Measurements from ENCODE around the gene SMAD2. TPM values are rescaled to one million over a fixed set of nuclear protein-coding genes. Genes with fewer than 3 reads are reported as not detected.
"Not testable (repeated sequence)": the region's sequence is repeated elsewhere in the genome, so short reads cannot be mapped to it uniquely, and the experiment has no call there.

The SMAD2 gene
- total RNA-seq, 2 donors from 2014 or later, result 94.1 to 109 TPM

DNA sequence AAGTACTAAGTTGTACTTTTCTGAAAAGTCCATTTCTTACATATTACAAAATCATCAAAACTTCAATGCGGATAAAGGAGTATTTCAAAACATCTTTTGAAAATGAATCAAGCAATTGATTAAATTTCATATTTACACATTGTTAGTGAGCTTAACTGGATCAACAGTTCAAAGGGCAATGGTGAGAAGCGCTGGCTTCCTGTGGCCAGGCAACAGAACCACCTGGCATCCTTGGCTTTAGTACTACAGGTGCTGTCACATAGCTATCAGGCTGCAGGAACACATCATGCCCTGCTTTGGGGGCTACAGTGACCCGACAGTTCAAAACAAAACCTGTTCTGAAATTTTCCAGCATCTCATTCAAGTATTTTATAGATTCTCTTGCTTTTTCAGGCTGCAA is 59.2 kb downstream of the SMAD2 start:
- ATAC-seq (no peak), DNase-seq (no peak)
- intact Hi-C loops (cut with DNase I), result no loop called here

DNA sequence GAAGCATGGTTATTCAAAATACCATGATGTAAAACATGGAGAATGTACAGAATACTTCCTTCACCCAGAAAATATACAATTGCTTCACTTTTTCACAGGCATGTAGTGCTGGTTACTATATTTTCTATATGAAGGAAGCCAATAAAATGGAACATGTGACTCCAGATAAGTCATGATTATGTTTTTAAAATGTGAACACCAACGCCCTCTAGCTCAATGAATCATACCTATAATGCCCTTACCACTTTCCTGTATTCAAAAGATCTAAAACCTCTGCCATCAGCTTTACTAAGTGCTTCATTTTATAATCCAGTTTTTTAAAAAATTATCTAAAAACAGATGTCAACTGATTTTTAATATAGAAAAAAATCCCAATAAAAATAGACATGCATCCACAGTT is 59.9 kb downstream of the SMAD2 start:
- intact Hi-C loops (cut with DNase I), result no loop called here
- ATAC-seq (no peak), DNase-seq (no peak)

DNA sequence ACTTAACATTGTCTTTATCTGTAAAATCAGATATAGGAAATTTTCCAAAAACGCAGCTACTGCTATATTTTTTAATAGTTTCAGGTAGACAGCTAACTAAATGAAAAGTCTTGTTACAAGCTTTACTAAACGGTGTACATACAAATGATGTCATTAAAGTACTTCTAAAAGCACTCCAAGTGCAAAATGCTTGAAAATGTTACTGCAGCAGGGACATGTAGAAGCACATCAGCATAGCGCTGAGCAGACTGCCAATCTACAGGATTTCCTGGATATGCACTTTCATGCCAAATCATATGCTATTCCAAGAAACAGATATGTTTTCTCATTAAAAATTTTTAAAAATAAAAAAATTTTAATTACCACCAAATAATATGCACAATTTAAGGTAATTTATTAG is 61.7 kb downstream of the SMAD2 start:
- DNase-seq, result no peak
- no peak for ATAC-seq
- intact Hi-C loops (cut with DNase I), result no loop called here

DNA sequence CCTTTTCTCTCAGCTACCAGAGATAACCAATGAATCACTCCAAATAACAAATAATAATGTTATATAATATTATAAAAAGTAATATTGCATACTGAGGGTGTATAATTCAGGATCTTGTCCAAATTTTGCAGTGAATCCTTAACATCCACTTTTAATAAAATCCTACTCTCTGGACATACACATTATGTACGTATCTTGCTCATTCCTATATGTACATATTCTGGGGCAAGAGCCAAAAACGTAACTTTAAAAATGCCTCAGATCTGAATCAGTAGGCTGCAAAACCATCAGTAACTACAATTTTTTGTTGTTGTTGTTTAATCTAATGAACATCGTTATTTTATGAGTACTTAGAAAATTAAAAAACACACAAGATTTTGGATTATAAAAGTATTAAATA is 65.3 kb downstream of the SMAD2 start:
- no peak for DNase-seq
- ATAC-seq, result no peak
- intact Hi-C loops (cut with DNase I), result no loop called here

DNA sequence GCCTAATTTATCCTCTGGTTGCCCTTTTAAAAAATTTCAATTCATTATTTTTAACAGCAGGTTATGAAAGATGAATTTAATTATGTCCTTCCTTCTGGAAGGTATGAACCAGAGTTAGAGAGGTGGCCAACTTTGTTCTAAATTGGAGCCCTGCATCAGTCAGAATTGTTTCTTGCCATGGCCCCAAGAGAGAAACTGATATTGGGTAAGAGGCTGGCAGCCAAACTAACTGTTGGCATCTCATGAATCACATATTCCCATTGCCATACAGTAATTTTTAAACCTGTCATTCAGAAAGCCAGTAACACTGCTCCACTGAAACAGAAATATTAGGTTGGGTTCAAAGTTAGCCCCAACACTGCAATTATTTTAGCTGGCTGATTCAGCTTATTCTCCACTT is 67.4 kb downstream of the SMAD2 start:
- intact Hi-C loops (cut with DNase I), result no loop called here
- no peak for DNase-seq
- ATAC-seq, result peak; percentile 38 to 68

DNA sequence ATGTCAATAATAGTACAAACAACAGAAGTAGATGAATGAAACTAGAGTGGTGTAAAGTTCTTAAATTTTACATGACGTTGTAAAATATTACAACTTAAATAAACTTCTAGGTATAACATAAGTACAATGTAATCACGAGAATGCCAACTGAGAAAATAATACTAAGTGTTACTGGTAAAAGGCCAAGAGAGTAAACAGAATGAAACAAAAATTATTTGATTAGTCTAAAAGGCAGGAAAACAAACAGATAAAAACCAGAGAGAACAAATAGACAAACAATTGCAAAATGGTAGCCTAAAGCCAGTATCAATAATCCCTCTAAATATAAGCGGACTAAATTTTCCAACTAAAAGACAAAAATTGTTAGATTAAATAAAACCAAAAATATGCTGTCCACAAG is 71.9 kb downstream of the SMAD2 start:
- ATAC-seq (no peak), DNase-seq (no peak)
- intact Hi-C loops (cut with DNase I), result no loop called here

DNA sequence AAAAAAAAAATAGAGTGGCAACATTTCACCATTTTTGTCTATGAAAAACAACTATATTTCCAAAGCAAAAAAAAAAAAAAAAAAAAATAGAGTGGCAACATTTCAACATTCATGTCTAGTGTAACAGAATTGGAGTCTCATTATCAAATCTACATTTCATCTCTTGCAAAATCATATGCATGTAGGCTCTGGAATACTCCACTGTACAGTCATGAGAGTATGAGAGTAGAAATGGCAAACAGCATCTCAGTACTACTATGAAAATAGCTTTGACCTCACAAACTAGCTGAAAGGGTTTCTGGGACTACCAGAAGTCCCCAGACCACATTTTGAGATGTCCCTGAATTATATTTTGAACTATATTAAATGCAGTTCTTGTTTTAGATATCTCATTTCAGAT is 82.8 kb downstream of the SMAD2 start:
- intact Hi-C loops (cut with DNase I), result no loop called here
- DNase-seq, result no peak
- ATAC-seq, result no peak

DNA sequence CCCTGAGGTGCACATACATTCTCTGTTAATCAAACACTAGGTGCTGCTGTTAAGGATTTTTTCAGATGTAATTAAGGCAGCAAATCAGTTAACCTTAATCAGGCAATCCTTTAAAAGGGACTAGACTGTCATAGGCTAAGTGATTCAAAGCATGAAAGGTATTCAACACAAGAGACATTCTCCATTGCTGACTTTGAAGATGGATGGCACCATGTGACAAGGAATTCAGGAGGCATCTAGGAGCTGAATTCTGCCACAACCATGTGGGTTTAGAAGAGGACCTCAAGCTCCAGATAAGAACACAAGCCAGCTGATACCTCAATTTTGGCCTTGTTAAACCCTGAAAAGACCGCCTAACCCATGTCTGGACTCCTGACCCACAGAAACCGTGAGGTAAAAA is 84.0 kb downstream of the SMAD2 start:
- ATAC-seq, result no peak
- intact Hi-C loops (cut with DNase I), result no loop called here

DNA sequence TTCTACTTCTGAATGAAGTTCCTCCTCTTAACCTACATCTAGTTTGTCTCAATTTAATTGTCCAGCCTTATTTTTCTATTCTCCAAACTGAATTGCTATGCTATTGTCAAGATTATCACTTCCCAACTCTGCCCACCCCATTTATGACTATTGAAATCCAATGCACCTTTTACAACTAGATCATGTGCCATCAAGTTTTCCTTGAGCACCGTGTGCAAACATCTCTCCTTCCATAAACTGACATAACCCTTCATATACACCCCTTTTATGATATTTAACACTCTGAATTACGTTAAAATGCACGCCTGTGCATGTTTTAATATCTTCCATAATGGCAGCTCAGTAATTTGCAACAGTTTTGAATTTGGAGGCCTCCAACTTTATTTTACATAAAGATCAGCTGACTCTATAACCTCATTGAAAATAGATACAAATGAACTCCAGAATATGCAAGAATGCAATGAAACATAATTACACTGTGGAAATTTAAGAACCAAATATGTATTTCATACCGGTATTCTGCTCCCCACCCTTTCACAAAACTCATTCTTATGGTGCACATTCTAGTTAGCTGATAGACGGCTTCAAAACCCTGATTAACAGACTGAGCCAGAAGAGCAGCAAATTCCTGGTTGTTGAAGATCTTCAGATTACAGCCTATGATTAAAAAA is 85.5 kb downstream of the SMAD2 start:
- DNase-seq, result no peak
- no peak for ATAC-seq
- intact Hi-C loops (cut with DNase I), result no loop called here

More for the DNA sequence above, 84.0 kb downstream of the SMAD2 start:
- DNase-seq, result no peak

DNA sequence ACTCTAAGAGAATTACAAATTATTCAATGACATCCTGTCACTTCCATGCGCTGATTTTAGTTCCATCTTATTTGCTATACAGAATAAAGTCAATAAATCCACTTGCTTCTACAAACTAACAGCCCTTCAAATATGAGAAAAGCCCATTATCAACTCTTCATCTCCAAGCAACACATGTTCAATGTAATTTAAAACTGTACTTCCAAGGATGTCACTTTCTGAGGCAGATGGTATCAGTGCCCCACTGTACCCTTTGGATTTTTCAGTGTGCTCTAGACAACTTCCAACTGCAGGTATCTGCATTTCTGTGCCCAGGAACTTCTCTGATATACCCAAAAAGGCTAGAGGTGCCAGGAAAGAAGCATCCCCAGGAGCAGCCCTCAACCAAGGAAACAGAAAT is 87.6 kb downstream of the SMAD2 start:
- ATAC-seq (no peak), DNase-seq (no peak)
- intact Hi-C loops (cut with DNase I), result no loop called here

DNA sequence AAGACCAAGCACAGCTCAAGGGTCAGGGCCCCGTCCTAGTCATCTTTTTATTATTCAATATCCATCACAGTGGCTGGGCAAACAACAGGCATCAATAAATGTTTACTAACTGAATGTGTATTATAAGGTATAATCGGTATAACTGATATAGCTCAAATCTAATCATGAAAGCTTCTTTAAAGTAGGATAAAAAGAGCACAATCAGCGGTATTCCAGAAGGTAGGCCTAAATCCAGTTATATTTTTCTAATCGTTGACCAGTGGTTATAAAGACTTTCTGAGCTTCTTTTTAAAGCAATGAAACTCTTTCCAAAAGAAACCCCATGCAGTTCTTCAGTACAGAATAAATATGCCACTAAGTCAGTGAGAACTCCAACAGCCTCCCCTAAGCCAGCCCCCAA is 92.1 kb downstream of the SMAD2 start:
- DNase-seq (no peak), ATAC-seq (no peak)
- intact Hi-C loops (cut with DNase I), result no loop called here

DNA sequence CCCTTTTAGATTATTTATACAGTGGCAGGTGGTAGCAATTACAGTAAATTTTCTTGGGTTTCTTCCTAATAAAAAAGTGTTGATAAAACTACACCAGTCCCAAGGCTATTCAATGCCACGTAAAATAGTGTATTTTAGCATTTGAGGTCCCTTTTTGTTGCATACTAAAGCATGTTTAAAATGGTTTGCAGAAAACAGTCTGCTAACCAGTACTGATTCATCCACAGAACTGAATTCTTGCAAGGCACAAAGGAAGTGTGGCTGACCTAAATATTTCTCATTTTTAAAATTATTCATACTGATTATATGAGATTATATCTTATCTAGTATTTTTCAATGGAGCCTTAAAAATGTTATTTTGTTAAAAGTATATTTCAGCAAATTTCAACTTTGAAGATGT is 98.1 kb downstream of the SMAD2 start:
- intact Hi-C loops (cut with DNase I), result no loop called here
- ATAC-seq (no peak), DNase-seq (no peak)

DNA sequence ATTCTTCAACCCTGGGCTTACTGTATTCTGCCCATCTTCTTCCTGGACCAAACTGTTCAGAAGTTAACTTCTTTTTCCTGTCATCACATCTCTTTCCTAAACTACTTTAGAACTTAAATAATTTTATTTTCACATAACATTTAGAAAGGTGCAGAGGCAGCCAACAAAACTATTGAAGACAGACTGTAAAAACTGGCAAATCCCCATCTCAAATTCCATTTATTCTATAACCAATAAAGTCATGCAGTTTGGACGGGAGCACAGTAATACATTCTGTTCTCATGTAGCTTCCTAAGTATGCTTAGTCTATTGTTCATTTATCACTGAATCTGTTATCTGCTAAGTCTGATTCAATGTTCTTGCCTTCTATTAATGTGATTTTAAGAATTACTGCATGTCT is 99.1 kb downstream of the SMAD2 start:
- intact Hi-C loops (cut with DNase I), result no loop called here
- ATAC-seq, result no peak
- DNase-seq, result no peak

DNA sequence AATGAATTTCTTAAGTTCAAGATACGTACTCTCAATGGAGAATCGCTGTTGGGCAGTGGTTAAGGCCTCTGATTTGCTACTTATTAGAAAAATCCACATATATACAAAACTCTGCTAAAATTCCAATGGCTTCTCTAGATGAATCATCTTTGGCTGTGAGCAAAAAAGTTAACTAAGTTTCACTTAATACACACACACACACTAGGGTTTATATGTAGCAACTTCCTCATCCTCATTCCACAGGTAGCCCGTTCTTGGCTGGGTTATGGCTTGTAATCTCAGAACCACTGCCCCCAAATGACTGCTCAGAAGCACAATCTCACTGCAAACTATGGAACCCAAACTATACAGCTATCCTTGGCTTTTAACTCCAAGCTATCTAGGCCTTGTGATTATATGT is 99.7 kb downstream of the SMAD2 start:
- ATAC-seq (no peak), DNase-seq (no peak)
- intact Hi-C loops (cut with DNase I), result no loop called here

DNA sequence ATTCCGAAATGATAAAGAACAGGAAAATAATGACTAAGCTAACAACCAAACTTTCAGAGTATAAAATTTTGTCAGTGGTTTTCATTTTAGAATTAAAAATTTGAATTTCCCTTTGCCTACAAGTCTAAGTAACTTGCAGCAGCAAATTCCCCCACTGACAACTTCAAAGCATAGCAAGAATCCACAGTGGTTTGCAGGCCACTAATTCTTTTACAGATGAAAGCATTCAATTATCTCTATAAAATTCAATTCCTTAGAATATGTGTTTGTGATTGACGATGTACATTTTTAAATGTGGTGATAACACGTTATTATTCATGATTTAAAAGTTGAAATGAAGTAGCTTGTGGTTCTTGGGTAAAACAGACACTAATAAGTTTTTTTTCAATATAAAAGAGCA is 100.6 kb downstream of the SMAD2 start:
- intact Hi-C loops (cut with DNase I), result no loop called here
- DNase-seq (no peak), ATAC-seq (no peak)

DNA sequence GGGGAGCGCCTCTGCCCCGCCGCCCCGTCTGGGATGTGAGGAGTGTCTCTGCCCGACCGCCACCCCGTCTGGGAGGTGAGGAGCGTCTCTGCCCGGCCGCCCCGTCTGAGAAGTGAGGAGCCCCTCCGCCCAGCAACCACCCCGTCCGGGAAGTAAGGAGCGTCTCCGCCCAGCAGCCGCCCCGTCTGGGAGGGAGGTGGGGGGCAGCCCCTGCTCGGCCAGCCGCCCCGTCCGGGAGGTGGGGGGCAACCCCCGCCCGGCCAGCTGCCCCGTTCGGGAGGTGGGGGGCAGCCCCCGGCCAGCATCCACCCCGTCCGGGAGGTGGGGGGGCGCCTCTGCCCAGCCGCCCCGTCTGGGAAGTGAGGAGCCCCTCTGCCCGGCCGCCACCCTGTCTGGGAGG is 102.4 kb downstream of the SMAD2 start:
- intact Hi-C loops (cut with DNase I); DNase-seq; ATAC-seq: not testable (repeated sequence)

DNA sequence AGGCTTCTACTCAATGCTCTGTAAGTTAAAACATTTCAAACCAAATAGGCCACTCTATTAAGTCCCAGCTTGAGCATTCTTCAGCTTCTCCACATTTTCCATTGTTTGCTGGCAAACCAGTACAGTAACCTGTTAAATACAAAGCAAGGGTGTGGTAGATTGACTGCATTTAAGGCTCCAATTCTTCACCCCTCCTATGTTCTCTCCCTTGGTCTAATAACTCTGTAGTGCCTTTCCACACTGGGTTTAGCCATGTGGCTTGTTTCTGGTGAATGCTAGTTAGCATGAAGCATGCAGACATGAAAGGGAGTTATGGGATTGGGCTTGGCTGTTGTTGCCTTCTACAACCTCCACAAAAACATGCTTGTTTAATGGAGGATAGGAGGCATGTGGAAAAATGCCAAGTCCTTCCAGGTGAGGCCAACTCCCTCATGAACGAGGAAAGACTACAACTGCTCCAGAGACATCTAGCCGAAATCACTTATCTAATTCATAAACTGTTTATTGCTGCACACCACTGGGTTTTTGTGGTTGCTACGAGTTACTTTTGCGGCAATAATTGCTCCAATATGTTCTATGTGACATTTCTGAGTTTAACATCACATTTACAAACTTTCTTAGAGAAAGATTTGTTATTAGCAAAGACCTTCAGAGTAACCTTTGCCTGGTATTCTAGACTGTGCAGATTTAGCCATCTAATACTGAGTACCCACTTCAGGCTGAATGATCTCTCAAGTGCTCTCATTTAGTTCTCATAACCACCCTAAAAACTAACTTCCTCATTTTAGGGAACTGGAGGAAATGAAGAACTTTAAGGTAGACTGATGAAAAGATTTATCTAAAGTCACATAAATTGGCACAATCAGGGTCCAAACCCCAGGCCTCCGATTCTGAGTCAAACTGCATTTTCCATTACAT is 104.0 kb downstream of the SMAD2 start:
- intact Hi-C loops (cut with DNase I), result no loop called here
- DNase-seq (no peak), ATAC-seq (no peak)

DNA sequence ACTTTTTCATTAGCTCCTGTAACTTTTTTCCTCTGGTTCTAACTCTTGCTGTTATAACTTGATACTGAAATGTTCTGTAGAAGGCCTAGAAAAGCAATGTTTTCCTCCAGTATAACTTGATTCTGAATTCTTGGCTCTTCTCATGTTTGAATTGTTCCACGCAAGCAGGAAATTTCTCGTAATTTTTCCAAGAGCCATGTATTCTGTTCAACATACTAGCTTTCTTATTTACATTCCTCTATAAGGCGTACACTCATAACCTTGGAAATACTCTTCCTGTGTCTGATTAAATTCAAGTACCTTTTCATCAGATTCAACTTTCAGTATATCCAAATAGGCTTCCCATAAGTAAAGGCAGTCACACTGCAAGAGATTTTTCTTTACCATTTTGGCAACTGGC is 109.1 kb downstream of the SMAD2 start:
- no peak for ATAC-seq
- DNase-seq, result no peak
- intact Hi-C loops (cut with DNase I), result no loop called here

DNA sequence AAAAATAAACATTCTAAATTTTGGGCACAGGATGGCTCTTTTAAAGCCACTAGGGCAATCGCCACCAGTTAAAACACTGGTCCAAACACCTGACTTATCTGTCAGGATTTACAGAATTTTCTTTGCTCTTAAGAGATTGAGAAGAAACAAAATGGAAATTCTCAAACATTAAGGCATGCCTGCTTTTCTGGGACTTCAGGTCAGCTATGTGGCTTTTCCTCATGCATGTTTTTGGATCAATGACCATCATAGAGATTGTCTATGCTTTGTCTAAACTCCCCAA is 112.7 kb downstream of the SMAD2 start:
- no peak for ATAC-seq
- no peak for DNase-seq
- intact Hi-C loops (cut with DNase I), result no loop called here

DNA sequence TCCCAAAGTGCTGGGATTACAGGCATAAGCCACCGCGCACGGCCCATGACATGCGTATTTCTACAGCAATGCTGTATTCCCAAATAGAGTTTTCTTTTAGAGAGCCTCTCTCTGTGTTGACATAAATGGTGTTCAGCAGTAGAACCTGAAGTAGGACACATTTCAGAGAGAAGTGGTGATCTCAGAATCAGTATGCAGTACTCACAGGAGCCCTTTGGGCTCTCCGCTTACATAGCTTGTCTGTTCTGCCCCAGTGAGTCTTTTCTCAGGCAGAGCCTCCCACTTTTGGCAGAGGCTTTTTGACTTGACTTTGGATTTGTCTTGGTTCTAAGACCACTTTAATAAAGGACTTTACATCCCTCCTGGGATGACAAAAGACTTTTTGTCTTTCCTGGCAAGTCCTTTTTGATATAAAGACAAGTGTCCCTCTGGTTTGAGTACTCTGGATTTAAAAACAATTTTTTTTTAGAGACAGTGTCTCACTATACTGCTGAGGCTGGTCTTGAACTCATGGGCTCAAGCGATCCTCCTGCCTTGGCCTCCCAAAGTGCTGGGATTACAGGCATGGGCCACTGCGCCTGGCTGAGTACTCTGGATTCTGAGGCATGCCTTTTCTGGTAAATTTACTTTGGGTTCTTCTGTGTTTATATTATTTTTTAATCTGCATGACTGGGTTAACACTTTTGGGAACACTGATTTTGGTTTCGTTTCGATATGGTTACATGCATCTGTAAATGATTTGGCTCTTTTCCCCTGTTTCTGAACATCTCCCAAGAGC is 113.3 kb downstream of the SMAD2 start:
- ATAC-seq (no peak), DNase-seq (no peak)
- intact Hi-C loops (cut with DNase I), result no loop called here

Data from left cardiac atrium (tissue), 4 donors.